AML-193 (cell line): Measurements from ENCODE around the gene PSMA1.

Experiments used
- DNase-seq, 2 experiments: peaks; one replicate each; lab custom pipeline; 2025; lab: John Stamatoyannopoulos, UW

Gene PSMA1

DNA sequence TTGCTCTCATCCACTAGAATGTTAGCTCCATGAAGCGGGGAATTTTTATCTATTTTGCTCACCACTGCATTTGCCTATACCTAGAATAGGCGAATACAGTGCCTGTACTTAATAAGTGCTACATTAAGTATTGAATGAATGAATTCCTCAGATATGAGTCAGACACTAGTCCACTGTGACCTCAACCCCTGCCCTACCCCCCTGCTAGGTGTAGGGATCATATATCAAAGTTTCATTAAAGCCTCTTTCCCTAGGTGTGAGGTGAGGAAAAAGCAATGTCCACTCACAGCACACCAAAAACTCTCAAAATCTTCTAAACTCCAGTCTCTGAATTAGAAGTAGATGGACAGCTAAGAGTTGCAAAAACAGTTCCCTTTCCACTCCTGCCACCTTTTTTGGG is 9.8 kb upstream of the PSMA1 start:
- no peak for DNase-seq

DNA sequence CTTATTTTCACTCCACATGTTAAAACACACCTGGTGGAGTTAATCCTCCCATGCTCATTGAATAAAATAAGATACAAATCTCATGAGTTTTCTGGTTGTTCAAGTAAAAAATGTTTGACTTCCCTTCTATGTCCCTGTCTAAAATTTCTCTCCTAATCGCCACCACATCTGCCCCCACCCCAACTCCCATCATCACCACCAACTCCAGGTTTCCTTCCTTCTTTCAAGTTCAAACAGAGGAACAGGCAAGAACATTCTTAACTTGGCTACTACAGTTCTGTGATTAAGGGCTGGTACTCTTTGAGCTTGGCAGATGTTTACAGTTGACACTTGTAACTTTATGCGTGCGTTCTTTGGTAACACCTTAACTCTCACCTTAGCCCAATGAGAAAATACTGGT is 9.1 kb upstream of the PSMA1 start:
- DNase-seq: no peak

DNA sequence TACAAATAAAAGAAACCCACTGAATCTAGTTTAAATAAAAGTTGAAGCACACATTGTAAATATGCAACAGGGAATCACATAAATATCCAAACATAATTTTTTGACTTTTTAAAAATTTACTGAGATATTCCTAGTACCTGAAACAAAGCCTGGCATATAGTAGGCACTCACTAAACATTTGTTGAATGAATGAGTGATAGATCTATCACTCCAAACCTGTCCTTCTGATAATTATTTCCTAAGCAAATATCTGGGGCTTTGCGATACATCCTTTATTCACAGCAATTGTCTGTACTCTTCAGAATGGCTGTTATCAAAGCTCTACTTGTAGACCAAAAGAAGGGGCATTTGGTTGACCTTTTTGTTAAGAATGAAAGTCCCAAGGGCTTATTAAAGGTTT is 2.6 kb upstream of the PSMA1 start:
- no peak for DNase-seq

DNA sequence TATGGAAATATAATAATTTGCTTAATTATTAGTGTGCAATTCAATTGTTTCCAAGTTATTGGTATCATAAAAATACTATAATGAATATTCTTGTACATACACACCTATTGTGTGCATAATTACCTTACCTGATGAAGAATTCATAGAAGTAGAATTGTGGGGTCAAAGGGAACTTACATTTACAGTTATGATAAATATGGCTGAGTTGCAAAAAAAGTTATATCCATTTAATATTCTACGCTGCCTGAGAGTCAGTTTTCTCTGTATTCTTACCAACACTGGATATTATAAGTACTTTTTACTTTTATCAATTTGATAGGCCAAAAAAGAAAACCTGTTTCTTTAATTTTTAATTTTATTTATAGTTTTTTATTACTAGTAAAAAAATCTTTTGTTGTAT is 2.1 kb upstream of the PSMA1 start:
- DNase-seq: no peak

DNA sequence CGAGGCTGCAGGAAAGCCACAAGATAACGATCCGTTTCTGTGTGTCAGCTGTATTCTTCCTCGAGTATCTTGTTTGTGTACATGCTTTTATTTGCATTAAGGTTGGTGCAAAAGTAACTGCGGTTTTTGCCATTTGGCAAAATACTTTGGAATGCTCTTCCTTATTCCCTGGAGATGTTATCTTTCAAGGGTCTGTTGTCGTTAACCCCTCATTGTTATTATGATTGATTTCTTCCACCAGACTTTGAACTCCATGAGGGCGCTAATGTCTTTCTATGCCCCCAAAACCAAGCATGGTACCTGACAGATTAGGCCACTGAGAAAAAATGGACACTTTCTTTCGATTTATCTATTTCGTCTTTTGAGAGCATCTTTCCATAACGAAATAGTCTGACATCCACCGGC is 563 bp upstream of the PSMA1 start:
- DNase-seq: no peak

DNA sequence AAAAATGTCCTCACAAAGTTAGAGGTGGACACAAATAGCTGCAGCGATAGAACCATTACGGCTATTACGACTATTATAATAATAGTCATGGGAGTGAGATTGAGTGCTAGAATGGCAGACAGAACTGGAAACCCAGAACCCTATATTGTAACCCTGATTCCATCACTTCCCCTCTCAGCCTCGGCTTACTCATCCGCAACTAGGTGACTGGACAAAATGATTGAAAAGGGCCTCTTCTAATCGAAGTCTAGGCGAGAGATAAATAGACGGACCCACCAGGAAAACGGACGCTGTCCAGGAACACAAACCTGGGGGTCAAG is 629 bp downstream of the PSMA1 start:
- peak; percentile 34 to 40 for DNase-seq

DNA sequence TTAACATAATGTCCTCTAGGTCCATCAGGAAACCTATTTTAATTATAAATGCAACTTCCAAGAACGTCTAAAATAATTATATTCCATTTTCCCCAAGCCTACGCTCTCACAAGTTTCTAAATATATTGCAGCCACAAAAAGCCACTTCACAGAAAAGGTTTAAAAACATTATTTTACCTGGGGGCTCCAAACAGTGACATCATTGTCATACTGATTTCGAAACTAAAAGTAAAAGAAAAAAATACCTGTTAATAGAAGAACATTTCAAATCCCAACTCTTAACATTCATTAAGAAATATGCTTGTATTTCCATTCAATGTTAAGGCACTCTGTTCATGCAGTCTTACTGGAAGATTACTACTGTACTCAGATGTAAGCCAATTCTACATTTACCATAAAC is 1.4 kb downstream of the PSMA1 start:
- DNase-seq: no peak

DNA sequence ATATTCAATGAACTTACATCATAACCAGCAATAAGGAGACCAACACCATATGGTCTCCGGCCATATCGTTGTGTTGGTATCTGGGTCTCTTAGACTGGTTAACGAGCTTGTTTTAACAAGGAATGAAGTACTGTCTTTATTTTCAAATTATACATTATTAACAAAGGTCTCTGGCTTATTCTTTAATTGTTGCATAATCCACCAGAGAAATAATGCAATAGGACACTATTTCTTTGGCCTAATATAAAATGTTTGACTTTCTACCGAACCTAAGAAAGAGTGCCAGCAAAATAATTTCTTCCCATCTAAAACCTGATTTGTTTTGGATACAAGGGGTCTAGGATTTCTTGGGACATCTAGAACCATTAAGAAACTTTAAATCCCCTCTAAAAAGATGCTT is 6.4 kb downstream of the PSMA1 start:
- no peak for DNase-seq

DNA sequence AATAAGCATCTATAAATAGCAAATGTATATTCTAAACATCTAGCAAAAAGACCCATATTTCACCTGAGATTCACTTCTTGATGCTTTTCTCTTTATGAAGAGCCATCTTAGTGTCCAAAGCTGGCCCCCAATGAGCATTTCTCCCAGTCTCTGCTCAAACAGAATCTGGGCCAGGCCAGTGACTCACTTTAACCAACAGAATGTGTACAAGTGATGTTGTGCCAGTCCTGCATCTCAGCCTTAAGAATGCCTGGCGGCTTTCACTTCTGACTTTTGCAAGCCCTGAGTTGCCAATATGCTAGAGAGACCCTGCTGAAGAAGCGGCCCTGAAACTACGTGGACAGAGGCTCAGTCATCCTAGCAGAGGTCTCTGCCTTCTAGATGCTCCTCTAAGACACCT is 13.7 kb downstream of the PSMA1 start:
- DNase-seq: no peak

DNA sequence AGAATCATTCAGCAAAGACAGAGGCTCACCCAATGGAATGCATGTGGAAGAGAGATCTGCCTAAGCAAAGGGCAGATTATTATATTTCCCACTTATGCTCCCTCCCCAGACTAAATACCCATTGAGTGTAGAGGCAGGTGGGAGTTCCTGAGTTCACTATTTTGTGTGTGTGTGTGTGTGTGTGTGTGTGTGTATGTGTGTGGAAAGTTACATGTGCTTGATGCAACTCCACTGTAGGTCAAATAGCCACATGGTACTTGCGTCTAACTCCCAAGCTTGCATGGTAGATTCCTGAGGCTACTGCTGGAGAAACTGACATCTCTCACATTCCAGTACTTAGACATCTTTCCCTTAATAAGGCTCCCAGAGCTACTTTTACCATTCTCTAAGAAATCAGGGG is 17.2 kb downstream of the PSMA1 start:
- no peak for DNase-seq

DNA sequence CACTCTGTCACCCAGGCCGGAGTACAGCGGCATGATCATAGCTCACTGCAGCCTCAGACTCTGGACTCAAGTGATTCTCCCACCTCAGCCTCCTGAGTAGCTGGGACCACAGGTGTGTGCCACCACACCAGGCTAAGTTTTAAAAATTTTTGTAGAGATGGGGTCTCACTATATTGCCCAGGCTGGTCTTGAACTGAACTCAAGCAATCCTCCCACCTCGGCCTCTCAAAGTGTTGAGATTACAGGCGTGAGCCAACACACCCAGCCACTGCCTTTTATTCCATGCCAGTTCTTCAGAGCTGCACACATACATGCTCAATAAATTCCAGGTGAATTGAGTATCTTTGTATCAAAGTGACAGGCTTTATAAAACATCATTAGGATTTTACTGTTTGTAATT is 18.1 kb downstream of the PSMA1 start:
- no peak for DNase-seq

DNA sequence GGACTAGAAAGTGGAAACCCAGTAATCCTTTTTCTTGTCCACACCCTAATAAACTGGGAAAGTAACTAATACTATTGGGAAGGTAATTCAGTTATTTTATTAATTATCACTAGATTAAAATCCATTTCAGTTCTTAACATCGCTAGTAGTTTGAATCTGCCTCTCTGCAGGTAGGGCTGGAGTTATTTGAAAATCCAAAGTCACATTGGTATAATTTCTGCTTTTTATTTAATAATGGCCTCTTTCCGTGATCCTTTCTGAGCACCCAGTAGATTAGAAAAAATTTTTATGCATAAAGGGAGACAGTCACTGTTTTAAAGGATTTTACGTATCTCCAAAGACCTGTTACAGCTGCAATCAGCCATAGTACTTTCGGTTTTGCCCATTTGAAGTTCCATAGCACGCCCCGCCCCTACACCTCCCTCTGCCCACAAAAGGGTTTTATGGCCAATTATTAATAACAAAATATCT is 20.0 kb downstream of the PSMA1 start:
- peak; percentile 56 to 57 for DNase-seq

DNA sequence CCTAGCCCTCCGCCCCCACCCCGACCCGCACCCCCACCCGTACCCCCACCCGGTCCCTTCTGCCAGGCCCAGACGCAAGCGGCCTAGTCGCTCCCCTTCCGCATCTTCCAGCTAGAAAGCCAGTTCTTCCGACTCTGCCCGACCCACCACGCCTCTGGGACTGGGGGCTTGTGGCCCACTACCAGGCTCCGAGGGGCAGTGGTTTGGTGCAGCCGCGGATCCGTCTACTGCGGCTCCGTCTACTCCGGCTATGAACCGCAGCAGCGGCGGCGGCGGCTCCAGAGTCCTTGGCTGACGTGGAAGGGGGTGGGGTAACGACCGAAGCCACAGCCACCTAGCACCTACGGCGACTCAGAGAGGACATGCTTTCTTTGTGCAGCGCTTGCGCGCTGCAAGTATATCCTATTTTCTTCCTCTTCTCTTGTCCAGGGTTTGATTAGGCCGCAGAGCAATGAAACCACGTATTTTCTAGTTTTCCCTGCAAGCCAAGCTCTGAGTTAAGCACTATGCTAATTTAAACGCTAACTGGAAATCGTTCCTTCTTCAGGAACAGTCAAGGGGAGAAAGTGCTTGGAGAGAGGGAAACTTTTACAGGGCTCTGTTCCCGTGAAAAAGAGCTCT is 20.5 kb downstream of the PSMA1 start, which contains the start of gene COPB1:
Gene COPB1 (minus strand): TSS at position 252 of the 621 bp plus-strand sequence. CDS start 883 bp downstream, outside the sequence.
- DNase-seq: peak; percentile 90 to 92

DNA sequence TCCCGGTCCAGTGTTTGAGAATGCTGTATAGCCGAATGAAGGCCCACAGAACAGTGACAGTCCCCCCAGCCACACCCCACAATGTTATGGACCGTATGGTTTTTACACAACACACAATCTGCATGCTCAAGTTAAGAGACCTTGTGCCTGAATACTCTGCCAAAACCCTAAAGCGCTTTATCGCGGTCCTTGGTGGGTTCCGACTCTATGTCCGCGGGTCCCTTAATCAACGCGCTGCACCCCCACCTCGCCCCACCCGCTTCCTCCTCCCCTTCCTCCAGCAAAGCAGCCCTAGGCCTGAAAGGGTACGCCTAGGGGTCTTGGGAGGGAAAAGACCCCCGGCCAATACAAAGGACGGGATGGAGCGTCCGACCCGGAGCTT is 21.0 kb downstream of the PSMA1 start:
- DNase-seq: no peak

DNA sequence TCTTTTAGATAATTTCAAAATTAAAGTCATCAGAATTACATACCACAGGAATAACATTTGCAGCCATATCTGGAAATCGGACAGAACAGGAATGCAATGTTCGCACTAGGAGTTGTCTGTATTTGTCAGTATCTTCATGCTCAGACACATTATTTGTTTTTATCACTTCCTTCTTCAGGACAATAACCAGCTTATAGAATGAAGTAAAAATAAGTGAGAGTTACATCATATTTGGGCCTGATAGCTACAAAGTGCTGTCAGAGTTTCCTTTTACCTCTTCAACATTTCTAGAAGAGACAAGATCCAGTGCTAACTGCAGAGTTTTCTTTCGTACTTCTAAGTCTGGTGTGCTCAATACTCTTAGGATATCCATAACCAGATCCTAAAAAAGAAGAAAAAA is 39.5 kb downstream of the PSMA1 start:
- DNase-seq: no peak

DNA sequence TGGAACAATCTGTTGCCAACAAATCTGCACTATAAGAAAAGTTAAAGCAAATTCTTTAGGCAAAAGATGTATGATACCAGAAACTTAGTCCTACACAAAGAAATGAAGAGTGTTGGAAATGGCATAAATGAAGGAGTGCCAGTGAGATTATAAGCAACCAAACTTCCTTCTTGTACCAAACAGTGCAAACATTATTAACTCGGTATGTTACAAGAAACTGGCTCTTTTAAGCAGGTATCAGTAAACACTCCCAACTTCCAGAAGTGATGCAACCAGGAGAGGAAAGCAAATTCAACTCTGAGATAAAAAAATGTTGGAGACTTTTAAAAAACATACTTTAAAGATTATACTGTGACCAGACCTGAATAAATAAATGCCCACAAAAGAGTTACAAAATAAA is 49.1 kb downstream of the PSMA1 start:
- DNase-seq: no peak

DNA sequence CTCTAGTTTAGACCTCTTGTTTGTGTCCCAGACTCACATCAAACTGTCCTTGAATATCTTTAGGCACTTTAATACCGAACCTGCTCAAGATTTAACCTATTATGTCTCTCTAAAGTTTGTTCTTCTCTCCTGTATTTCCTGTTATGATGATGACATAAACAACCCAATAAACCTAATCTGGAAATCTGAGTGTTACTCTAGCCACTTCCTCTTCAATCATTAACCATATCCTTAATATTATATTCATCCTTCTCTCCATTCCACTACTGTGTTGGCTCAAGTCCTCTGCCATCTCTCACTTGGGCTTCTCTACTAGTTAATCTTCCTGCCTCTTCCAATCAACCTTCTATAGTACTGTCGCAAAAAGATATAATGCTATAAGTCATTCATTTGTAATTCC is 56.6 kb downstream of the PSMA1 start:
- DNase-seq: no peak

DNA sequence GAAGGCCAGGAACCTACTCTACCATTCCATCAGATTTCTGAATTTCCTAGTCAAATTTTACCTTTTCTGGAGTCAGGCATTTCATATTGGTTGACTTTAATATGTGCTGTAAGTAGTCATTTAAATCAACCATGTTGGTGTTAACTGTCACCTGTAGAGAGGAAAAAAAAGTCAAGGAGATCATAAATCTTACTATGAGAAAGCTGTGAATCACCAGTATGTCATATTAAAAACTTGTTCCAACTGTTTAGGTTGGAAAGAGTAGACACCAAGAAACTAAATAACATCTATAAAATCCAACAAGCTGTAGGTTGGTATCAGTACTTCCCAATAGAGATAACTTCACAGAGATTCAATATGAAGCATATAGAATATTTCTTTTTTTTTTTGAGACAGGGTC is 60.0 kb downstream of the PSMA1 start:
- DNase-seq: no peak

DNA sequence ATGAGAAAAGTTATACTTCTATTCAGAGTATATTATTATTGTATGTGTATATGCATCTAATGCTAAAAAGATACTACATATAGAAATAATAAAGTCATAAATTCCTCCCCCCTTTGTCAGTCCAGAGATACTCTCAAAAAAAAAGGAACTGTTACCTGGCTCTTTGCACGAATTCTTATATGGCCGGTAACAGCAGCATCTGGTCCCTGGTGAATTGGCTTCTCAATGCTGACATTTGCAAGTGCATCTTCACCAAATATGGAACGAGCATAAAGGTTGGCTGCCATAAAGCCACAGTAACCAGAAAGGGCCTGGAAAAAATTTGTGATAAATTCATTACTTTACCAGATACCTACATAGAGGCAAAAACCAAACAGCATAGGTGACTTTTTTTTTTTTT is 61.8 kb downstream of the PSMA1 start:
- no peak for DNase-seq

DNA sequence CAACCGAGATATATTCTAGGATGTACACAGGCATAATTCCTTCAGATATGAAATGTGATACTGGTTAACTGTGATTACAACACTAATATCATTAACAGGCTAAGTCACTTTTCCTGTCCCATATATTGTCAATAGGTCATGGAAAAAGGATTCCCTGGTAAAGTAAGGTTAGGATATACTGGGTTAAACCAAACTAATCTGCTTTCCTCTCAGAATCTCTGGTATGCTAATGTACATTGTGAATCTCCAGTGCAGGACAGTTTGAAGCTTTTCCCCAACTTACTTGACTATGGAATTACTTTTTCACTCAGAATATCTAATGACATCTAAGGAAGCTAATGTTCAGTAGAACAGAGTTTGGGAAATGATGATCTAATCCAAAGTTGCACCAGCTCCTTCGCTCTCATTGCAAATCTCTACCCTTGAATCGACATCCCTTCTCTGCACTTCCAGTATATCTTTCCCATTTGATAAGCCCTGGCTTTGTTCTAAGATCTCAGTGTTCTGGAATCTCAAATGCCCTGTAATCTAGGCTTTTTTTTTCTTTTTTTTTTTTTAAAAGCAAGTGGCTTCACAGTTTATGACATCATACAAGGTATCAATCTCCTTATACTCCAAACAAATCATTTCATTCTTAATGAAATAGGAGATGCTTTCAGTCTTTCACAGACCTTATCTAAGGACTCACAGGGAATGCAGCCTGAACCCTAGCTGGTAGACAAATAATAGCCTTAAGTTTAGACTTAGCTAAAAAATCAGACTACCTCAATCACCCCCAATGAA is 64.3 kb downstream of the PSMA1 start:
- DNase-seq: no peak
